Keratinocyte (primary cell): Measurements from ENCODE around the gene MRPS23.

ENCODE experiments used
- CTCF ChIP-seq, 3 experiments: IDR thresholded peaks in 1 of 3; conservative IDR thresholded peaks in 1 of 3; optimal IDR thresholded peaks in 1 of 3; 2 replicates in 2 of 3; 3 replicates in 1 of 3; pipeline versions ENCODE3 to v1.5.1; 2011; ENCODE audit warnings: low read length in 3 of 3, mild to moderate bottlenecking in 3 of 3, moderate library complexity in 2 of 3, control low read depth in 1 of 3, inconsistent platforms in 1 of 3; ENCODE audit not compliant: insufficient read depth in 2 of 3; ENCODE audit errors: extremely low read depth in 1 of 3
- EZH2 ChIP-seq: IDR thresholded peaks from one replicate; pipeline ENCODE4 v1.6.1; 2012; ENCODE audit warnings: inconsistent platforms, mild to moderate bottlenecking, low read length, moderate library complexity

GRCh38 chr17:57809879-57810278 lies 40.0 kb downstream of the MRPS23 start:
- TF ChIP-seq EZH2 (no peak), CTCF (optimal IDR thresholded peaks at IDR 0.05 in 1 of 3, IDR thresholded peaks at IDR 0.05 in 1 of 3, conservative IDR thresholded peaks at IDR 0.05 in 1 of 3; ENCODE audit: extremely low read depth in 1 of 3, insufficient read depth in 2 of 3, low read length in 3 of 3) (no peak)
